Fibroblast of lung (primary cell): ENCODE data around the gene ZNF432. TPM values are rescaled to one million over a fixed set of nuclear protein-coding genes. Genes with fewer than 3 reads are reported as not detected.
A peak's percentile ranks its signal among the peaks of the same experiment; 100 is the strongest.

Experiments
- DNase-seq, 2 donors: peaks; one replicate each; pipeline versions ENCODE4 v3.0.0 to v3.0.0-alpha.2; 2010; ENCODE audit warnings: low read depth in 2 of 2
- H2AFZ ChIP-seq: 2 replicates; pipeline ENCODE4 v1.5.1; 2012; ENCODE audit warnings: low read length, control low read depth, inconsistent platforms
- H3K27ac ChIP-seq: 2 replicates; pipeline ENCODE4 v1.5.1; 2011; ENCODE audit warnings: low read length, control low read depth; ENCODE audit not compliant: insufficient read depth
- H3K27me3 ChIP-seq: 2 replicates; pipeline ENCODE4 v1.5.1; 2011; ENCODE audit warnings: mild to moderate bottlenecking, low read length; ENCODE audit not compliant: control insufficient read depth, insufficient read depth
- H3K36me3 ChIP-seq: 2 replicates; pipeline ENCODE4 v1.5.1; 2011; ENCODE audit warnings: low read length; ENCODE audit not compliant: control insufficient read depth, insufficient read depth
- H3K4me1 ChIP-seq: 2 replicates; pipeline ENCODE4 v1.5.1; 2011; ENCODE audit warnings: low read length; ENCODE audit not compliant: control insufficient read depth, insufficient read depth; ENCODE audit errors: extremely low read depth
- H3K4me2 ChIP-seq: 2 replicates; pipeline ENCODE4 v1.5.1; 2011; ENCODE audit warnings: low read length, control low read depth; ENCODE audit not compliant: insufficient read depth; ENCODE audit errors: extremely low read depth
- H3K4me3 ChIP-seq, 4 experiments: fragments of 200-600 bp in 1 of 4; sonication (generic) in 1 of 4; replicated peaks in 1 of 4; 2 replicates each; pipeline ENCODE4 v1.5.1; 2011 to 2016; ENCODE audit warnings: low read length in 4 of 4, low read depth in 3 of 4, mild to moderate bottlenecking in 3 of 4, control low read depth in 2 of 4, inconsistent platforms in 1 of 4, mixed read lengths in 1 of 4; ENCODE audit not compliant: insufficient read depth in 1 of 4; ENCODE audit errors: control extremely low read depth in 1 of 4
- H3K79me2 ChIP-seq: 2 replicates; pipeline ENCODE4 v1.5.1; 2012; ENCODE audit warnings: mild to moderate bottlenecking, low read length, inconsistent platforms; ENCODE audit not compliant: control insufficient read depth, insufficient read depth
- H3K9ac ChIP-seq: 2 replicates; pipeline ENCODE4 v1.5.1; 2011; ENCODE audit warnings: mild to moderate bottlenecking, low read length, control low read depth; ENCODE audit not compliant: insufficient read depth
- H3K9me3 ChIP-seq: 2 replicates; pipeline ENCODE4 v1.5.1; 2012; ENCODE audit warnings: low read depth, low read length; ENCODE audit not compliant: control insufficient read depth, insufficient read depth
- H4K20me1 ChIP-seq: 2 replicates; pipeline ENCODE4 v1.5.1; 2011; ENCODE audit warnings: low read length; ENCODE audit not compliant: control insufficient read depth, insufficient read depth; ENCODE audit errors: extremely low read depth
- EZH2 ChIP-seq: IDR thresholded peaks from 2 replicates; pipeline ENCODE4 v1.5.1; 2012; ENCODE audit warnings: low read length, control low read depth, mild to moderate bottlenecking; ENCODE audit errors: missing control alignments
- polyA plus RNA-seq, 2 donors: library from polyadenylated mRNA; depleted of rRNA in 1 of 2; stranded (reverse) in 1 of 2; unstranded in 1 of 2; fragments of >200 nt; gene quantifications; 2 replicates each; pipeline ENCODE4 v1.2.1, GENCODE V29; 2011 to 2012; ENCODE audit warnings: missing spikeins in 1 of 2
- total RNA-seq: library from RNA; depleted of rRNA; stranded (reverse); fragments of >200 nt; gene quantifications from 2 replicates; pipeline ENCODE4 v1.2.1, GENCODE V29; 2014
- TF ChIP-seq, protein P1 (sequence below), 2 donors: IDR thresholded peaks in 1 of 2; conservative IDR thresholded peaks in 1 of 2; 1 replicate in 1 of 2; 2 replicates in 1 of 2; pipeline ENCODE4 v1.5.1; 2011 to 2012; ENCODE audit warnings: low read length in 2 of 2, control low read depth in 1 of 2, inconsistent platforms in 1 of 2, low read depth in 1 of 2, mild to moderate bottlenecking in 1 of 2

Gene ZNF432
- total and polyA plus RNA-seq, 2 donors (not counting 1 experiment from before 2014, with no cell fraction given): 5.7 to 10.2 TPM

- peak overlapping the region; percentile 54 for H3K9ac ChIP-seq
- no peaks in the 10 kb centered on the region for H4K20me1 ChIP-seq
- H3K27ac ChIP-seq: peak overlapping the region; percentile 80
- no peaks in the 10 kb centered on the region for H3K79me2 ChIP-seq
- H2AFZ ChIP-seq: peak overlapping the region; percentile 100
- H3K4me1 ChIP-seq: no peaks in the 10 kb centered on the region
- no peaks in the 10 kb centered on the region for H3K36me3 ChIP-seq
- H3K4me3 ChIP-seq: peak overlapping the region; percentile 87 to 98 (median 96)
- peak overlapping the region; percentile 78 for H3K4me2 ChIP-seq
- DNase-seq: peak in 1 of 2 donors; percentile 8
- TF ChIP-seq, protein P1, sequence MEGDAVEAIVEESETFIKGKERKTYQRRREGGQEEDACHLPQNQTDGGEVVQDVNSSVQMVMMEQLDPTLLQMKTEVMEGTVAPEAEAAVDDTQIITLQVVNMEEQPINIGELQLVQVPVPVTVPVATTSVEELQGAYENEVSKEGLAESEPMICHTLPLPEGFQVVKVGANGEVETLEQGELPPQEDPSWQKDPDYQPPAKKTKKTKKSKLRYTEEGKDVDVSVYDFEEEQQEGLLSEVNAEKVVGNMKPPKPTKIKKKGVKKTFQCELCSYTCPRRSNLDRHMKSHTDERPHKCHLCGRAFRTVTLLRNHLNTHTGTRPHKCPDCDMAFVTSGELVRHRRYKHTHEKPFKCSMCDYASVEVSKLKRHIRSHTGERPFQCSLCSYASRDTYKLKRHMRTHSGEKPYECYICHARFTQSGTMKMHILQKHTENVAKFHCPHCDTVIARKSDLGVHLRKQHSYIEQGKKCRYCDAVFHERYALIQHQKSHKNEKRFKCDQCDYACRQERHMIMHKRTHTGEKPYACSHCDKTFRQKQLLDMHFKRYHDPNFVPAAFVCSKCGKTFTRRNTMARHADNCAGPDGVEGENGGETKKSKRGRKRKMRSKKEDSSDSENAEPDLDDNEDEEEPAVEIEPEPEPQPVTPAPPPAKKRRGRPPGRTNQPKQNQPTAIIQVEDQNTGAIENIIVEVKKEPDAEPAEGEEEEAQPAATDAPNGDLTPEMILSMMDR (conservative IDR thresholded peaks at IDR 0.05 in 1 of 2, IDR thresholded peaks at IDR 0.05 in 1 of 2; ENCODE audit: low read depth in 1 of 2, low read length in 2 of 2): no peak
- no peak for TF ChIP-seq EZH2
- no peaks in the 10 kb centered on the region for H3K27me3 ChIP-seq
- no peaks in the 10 kb centered on the region for H3K9me3 ChIP-seq
Measured at GRCh38 chr19:52007451-52007805, 41.2 kb downstream of the ZNF432 start.

- no peak for TF ChIP-seq EZH2
- TF ChIP-seq, protein P1 (conservative IDR thresholded peaks at IDR 0.05 in 1 of 2, IDR thresholded peaks at IDR 0.05 in 1 of 2; ENCODE audit: low read depth in 1 of 2, low read length in 2 of 2): no peak
- Histone ChIP-seq H4K20me1 (no peaks in the 10 kb centered on the region), H3K4me2 (no peak overlapping the region), H3K27ac (no peak overlapping the region), H3K9ac (no peak overlapping the region), H3K36me3 (no peaks in the 10 kb centered on the region), H3K27me3 (no peaks in the 10 kb centered on the region), H3K4me1 (no peaks in the 10 kb centered on the region), H3K9me3 (peaks cover 4% of the 10 kb centered on the region), H3K4me3 (no peak overlapping the region), H2AFZ (no peak overlapping the region), H3K79me2 (no peaks in the 10 kb centered on the region)
- peak in 1 of 2 donors; percentile 10 for DNase-seq
Measured at GRCh38 chr19:51994048-51994644, 54.5 kb downstream of the ZNF432 start.

DNA sequence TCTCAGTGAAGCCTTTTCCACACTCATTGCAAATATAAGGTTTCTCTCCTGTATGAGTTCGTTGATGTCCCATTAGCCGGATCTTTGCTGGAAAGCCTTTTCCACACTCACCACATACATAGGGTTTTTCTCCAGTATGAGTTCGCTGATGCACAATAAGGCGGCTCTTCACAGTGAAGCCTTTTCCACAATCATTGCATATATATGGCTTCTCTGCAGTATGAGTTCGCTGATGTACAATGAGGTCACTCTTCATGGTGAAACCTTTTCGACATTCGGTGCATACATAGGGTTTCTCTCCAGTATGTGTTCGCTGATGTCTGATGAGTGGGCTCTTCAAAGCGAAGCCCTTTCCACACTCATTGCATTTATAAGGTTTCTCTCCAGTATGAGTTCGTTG lies 55.2 kb downstream of the ZNF432 start:
- H3K4me2 ChIP-seq: no peak overlapping the region
- H3K4me3 ChIP-seq: no peak overlapping the region
- H2AFZ ChIP-seq: no peak overlapping the region
- H3K27me3 ChIP-seq: no peaks in the 10 kb centered on the region
- no peak for TF ChIP-seq EZH2
- TF ChIP-seq, protein P1 (conservative IDR thresholded peaks at IDR 0.05 in 1 of 2, IDR thresholded peaks at IDR 0.05 in 1 of 2; ENCODE audit: low read depth in 1 of 2, low read length in 2 of 2): no peak
- H3K9ac ChIP-seq: no peak overlapping the region
- no peak for DNase-seq
- H3K9me3 ChIP-seq: peaks cover 4% of the 10 kb centered on the region
- H4K20me1 ChIP-seq: no peaks in the 10 kb centered on the region
- H3K4me1 ChIP-seq: no peaks in the 10 kb centered on the region
- H3K79me2 ChIP-seq: no peaks in the 10 kb centered on the region
- H3K27ac ChIP-seq: no peak overlapping the region
- no peaks in the 10 kb centered on the region for H3K36me3 ChIP-seq
